ENCODE results near the gene PNPLA2. TPM values are rescaled to one million over a fixed set of nuclear protein-coding genes. Genes with fewer than 3 reads are reported as not detected.

The PNPLA2 gene
- total RNA-seq, 1 donor from 2014 or later = 40.5 TPM

GRCh38 chr11:838441-839279 lies 19.9 kb downstream of the PNPLA2 start:
- peak; percentile 26 for TF ChIP-seq CTCF (IDR thresholded peaks at IDR 0.05; ENCODE audit: unreplicated experiment)
- H3K36me3 Mint-ChIP-seq (ENCODE audit: low read depth, unreplicated experiment) = no peaks in the 10 kb centered on the region
- H3K4me3 Mint-ChIP-seq (ENCODE audit: unreplicated experiment) = no peak overlapping the region
- H3K27me3 Mint-ChIP-seq (ENCODE audit: unreplicated experiment) = peaks cover 8% of the 10 kb centered on the region
- no peak overlapping the region for H3K27ac Mint-ChIP-seq (ENCODE audit: unreplicated experiment)
- DNase-seq (ENCODE audit: low spot score) = peak; percentile 42
- H3K9me3 Mint-ChIP-seq (ENCODE audit: unreplicated experiment) = no peaks in the 10 kb centered on the region
- peaks cover 10% of the 10 kb centered on the region for H3K4me1 Mint-ChIP-seq (ENCODE audit: unreplicated experiment)

- H3K4me3 Mint-ChIP-seq (ENCODE audit: unreplicated experiment) = no peak overlapping the region
- H3K27ac Mint-ChIP-seq (ENCODE audit: unreplicated experiment) = no peak overlapping the region
- no peaks in the 10 kb centered on the region for H3K36me3 Mint-ChIP-seq (ENCODE audit: low read depth, unreplicated experiment)
- no peak for TF ChIP-seq CTCF (IDR thresholded peaks at IDR 0.05; ENCODE audit: unreplicated experiment)
- H3K4me1 Mint-ChIP-seq (ENCODE audit: unreplicated experiment) = peaks cover 7% of the 10 kb centered on the region
- no peak for DNase-seq (ENCODE audit: low spot score)
- H3K9me3 Mint-ChIP-seq (ENCODE audit: unreplicated experiment) = no peaks in the 10 kb centered on the region
- H3K27me3 Mint-ChIP-seq (ENCODE audit: unreplicated experiment) = peaks cover 3% of the 10 kb centered on the region
These were observed 20.5 kb downstream of the PNPLA2 start for GRCh38 chr11:839280-839623.

GRCh38 chr11:839875-840617 lies 21.3 kb downstream of the PNPLA2 start:
- H3K36me3 Mint-ChIP-seq (ENCODE audit: low read depth, unreplicated experiment) = no peaks in the 10 kb centered on the region
- TF ChIP-seq CTCF (IDR thresholded peaks at IDR 0.05; ENCODE audit: unreplicated experiment) = no peak
- no peak overlapping the region for H3K27ac Mint-ChIP-seq (ENCODE audit: unreplicated experiment)
- H3K4me3 Mint-ChIP-seq (ENCODE audit: unreplicated experiment) = peak overlapping the region; percentile 73
- H3K4me1 Mint-ChIP-seq (ENCODE audit: unreplicated experiment) = peaks cover 10% of the 10 kb centered on the region
- no peaks in the 10 kb centered on the region for H3K9me3 Mint-ChIP-seq (ENCODE audit: unreplicated experiment)
- H3K27me3 Mint-ChIP-seq (ENCODE audit: unreplicated experiment) = peaks cover 3% of the 10 kb centered on the region
- no peak for DNase-seq (ENCODE audit: low spot score)

- Mint-ChIP-seq H3K36me3 (ENCODE audit: low read depth, unreplicated experiment) (no peaks in the 10 kb centered on the region), H3K4me1 (ENCODE audit: unreplicated experiment) (peaks cover 10% of the 10 kb centered on the region), H3K27ac (ENCODE audit: unreplicated experiment) (no peak overlapping the region), H3K27me3 (ENCODE audit: unreplicated experiment) (peaks cover 5% of the 10 kb centered on the region), H3K9me3 (ENCODE audit: unreplicated experiment) (no peaks in the 10 kb centered on the region), H3K4me3 (ENCODE audit: unreplicated experiment) (peak overlapping the region; percentile 93)
- TF ChIP-seq CTCF (IDR thresholded peaks at IDR 0.05; ENCODE audit: unreplicated experiment) = no peak
- DNase-seq (ENCODE audit: low spot score) = no peak
These were observed 23.3 kb downstream of the PNPLA2 start for GRCh38 chr11:841981-842369.
